HG02885 (cell line): ENCODE measurements around the gene OR10AD1.
A peak's percentile ranks its signal among the peaks of the same experiment; 100 is the strongest.
"Not testable (repeated sequence)": the region's sequence is repeated elsewhere in the genome, so short reads cannot be mapped to it uniquely, and the experiment has no call there.

Source experiments
- ATAC-seq: cut with Tn5 transposase; IDR thresholded peaks from one replicate; pipeline ENCODE4 v1.9.1; 2021; ENCODE audit warnings: mild to moderate bottlenecking; ENCODE audit not compliant: unreplicated experiment, poor library complexity

Gene OR10AD1, protein sequence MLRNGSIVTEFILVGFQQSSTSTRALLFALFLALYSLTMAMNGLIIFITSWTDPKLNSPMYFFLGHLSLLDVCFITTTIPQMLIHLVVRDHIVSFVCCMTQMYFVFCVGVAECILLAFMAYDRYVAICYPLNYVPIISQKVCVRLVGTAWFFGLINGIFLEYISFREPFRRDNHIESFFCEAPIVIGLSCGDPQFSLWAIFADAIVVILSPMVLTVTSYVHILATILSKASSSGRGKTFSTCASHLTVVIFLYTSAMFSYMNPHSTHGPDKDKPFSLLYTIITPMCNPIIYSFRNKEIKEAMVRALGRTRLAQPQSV

DNA sequence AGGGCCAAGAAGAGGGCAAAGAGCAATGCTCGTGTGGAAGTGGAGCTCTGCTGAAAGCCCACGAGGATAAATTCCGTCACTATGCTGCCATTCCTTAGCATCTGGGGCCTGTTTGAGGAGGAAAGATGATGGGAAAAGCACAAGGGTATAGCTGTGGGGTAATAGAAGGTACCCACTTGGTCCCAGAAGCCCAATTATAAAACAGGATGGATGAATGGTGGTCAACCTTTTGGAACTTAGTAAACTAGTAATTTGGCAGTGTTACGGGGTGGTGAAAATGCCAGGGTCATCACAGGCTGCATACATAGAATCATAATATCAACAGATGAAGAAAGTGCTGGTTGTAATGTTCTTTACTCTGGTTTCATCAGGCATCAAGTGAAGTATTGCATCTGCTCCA is at the start of gene OR10AD1:
OR10AD1 (minus strand) TSS at position 101 of the 400 bp plus-strand sequence; CDS start at position 101, 0 bp downstream.
- ATAC-seq: no peak

DNA sequence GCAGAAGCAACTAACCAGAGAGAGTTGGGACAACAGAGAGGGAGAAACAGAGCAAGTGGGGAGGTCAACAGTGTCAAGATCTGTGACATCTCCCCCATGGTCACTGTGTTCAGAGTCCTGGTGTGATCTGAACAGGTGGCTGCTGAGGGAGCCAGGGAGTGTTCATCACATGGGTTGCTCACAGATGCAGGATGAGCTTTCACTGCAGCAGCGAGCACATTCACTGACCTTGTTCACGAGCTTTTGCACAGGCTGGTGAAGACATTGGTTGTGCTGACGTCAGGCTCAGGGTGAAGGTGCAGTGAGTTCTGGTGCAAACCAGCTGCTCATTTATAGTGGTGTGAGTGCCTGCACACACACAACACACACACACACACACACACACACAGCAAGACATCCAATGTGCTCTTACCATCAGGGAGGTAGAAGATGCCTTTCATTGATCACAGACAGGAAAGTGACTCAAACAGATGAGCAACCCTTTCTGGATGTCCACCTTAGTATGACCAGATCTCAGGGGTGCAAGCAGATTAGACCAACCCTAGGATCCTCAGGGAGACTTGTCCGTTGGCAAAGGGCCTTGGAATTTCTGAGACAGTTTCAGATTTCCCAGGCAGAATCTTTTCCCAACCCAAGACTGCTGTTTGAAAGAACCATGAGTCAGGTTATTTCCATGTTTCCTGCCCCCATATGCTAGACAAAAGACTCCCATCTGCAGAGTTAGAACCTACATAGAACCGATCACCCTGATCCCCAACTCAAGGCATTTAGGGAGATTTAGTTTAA is 44.3 kb upstream of the OR10AD1 start:
- ATAC-seq: no peak

DNA sequence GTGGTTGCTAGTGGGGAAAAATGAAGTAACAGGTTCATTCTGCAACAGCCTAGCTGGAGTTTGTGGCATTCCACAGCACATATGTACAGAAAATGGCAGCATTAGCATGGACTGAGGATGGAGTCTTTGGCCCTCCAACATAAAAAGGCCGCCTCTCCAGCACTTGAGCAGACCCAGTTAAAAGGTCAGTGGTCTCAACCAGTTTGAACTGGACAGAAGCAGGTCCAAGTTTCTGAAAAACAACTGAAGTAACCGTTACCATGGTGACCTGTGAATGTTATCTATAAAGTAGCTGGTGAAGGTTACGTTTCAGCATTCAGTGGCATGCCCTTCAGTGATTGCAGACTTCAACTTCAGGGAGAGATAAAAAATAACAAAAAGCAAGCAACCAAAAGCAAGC is 34.1 kb upstream of the OR10AD1 start:
- ATAC-seq: no peak

DNA sequence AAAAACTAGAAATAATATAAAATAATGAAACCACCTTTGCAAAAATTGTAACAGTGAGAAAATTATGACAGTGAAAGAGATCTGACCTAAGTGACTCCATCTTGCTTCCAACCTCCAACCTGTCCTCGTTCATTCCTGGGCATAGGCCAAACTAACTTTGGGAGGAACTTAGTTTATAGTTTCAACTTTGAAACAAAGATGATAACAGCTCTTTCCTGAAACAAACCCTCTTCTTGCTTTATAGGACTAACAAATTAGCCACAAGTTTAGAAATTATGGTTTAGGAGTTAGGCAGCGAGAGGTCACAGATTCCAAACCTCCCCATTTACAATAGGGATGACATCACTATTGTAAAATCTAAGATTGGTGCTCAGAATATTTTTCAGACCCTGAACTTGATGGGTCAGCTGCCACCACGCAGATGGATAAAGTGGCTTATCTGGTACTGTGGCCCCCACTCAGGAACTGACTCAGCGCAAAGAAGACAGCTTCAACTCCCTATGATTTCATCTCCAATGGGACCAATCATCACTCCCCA is 32.8 kb upstream of the OR10AD1 start:
- no peak for ATAC-seq

DNA sequence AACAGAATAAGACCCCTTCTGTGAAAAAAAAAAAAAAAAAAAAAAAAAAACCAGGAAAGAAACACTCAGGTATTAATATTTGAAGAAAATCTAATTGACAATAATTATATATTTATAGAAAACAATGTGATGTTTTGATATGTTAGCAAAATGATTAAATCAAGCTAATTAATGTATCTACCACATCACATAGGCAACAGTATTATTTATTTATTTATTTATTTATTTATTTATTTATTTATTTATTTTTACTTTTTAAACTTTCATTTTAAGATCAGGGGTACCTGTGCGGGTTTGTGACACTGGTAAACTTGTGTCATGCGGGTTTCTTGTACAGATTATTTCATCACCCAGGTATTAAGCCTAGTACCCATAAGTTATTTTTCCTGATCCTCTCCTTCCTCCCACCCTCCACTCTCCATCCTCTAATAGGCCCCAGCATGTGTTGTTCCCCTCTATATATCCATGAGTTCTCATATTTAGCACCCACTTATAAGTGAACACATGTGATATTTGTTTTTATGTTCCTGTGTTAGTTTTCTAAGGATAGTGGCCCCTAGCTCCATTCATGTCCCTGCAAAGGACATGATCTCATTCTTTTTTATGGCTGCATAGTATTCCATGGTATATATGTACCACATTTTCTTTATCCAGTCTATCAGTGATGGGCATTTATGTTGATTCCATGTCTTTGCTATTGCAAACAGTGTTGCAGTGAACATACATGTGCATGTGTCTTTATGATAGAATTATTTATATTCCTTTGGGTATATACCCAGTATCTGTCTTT is 28.3 kb upstream of the OR10AD1 start:
- ATAC-seq: not testable (repeated sequence)

DNA sequence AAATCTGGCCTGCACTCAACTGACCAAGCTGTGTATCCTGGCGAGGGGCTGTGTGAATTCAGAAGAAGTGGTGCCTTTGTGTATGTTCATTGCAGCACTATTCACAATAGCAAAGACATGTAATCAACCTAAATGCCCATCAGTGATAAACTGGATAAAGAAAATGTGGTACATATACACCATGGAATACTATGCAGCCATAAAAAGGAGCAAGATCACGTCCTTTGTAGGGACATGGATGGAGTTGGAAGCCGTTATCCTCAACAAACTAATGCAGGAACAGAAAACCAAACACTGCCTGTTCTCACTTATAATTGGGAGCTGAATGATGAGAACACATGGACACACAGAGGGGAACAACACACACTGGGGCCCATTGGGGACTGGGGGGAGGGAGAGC is 21.4 kb upstream of the OR10AD1 start:
- not testable (repeated sequence) for ATAC-seq

DNA sequence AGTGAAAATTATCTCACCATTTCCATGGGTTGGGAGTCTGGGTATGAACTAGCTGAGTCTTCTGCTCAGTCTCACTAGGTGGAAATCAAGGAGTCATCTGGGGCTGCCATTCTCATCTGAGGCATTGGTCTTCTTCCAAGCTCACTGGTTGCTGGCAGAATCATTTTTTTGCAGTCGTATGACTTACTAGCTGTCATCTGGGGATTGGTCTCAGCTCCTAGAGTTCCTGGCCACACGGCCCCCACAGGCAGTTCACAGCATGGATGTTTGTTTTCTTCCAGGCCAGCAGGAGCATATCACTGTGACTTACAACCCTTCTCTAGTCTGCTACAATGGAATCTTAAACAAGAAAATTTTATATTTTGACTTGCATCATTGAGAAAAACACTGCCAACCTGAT is 18.6 kb upstream of the OR10AD1 start:
- no peak for ATAC-seq

DNA sequence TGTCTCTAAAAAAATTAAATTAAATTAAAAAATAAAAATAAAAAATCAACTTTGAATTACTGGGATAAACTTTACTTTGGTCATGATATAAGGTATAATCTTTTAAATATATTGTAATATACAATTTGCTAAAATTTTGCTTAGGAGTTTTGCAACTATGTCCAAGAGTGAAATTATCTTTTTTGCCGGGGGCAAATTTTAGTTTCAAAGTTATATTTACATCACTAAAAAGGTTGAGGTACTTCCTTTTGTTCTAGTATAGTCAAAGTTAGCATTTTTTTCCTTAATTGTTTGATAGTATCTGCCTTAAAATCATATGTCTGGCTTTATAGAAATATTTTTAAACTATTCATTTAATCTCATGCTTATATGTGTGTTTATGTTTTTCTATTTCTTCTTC is 17.6 kb upstream of the OR10AD1 start:
- ATAC-seq: no peak

DNA sequence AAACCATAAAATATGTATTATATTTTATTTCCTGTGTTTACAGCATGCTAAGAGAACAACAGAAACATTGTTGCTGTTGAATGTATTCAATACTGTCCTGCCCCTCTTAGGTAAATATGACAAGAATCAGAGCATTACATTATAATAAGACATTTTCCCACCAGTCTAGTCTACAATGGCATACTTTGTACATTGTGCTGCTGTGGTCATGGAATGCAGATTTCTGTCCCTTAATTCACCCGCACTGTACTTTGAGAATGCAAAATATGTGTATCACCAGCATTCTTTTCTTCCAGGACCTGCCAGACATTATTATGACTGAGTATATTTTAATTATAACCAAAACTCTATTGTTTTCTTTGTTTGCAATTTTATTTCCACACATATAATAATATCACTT is 16.5 kb upstream of the OR10AD1 start:
- ATAC-seq: no peak

DNA sequence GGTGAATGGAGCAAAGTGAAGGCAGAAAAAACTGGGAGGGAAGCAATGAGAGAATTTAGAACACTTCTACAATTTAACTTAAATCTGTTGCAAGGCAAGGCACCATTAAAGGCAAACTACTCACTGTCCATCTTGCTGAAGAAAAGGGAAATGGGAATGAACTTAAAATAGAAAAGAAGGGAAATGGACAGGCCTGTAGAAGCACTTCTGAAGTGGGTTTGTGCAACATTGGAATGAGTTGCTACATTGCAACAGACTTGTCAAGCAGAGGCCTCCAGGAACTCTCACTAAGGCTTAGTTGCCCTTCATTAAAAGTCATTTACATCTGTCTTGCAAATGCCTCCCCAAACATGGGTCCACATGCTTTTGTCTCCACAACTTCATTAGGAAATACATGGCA is 13.7 kb upstream of the OR10AD1 start:
- no peak for ATAC-seq

DNA sequence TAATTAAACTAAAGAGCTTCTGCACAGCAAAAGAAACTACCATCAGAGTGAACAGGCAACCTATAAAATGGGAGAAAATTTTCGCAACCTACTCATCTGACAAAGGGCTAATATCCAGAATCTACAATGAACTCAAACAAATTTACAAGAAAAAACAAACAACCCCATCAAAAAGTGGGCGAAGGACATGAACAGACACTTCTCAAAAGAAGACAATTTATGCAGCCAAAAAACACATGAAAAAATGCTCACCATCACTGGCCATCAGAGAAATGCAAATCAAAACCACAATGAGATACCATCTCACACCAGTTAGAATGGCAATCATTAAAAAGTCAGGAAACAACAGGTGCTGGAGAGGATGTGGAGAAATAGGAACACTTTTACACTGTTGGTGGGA is 6.4 kb upstream of the OR10AD1 start:
- not testable (repeated sequence) for ATAC-seq

DNA sequence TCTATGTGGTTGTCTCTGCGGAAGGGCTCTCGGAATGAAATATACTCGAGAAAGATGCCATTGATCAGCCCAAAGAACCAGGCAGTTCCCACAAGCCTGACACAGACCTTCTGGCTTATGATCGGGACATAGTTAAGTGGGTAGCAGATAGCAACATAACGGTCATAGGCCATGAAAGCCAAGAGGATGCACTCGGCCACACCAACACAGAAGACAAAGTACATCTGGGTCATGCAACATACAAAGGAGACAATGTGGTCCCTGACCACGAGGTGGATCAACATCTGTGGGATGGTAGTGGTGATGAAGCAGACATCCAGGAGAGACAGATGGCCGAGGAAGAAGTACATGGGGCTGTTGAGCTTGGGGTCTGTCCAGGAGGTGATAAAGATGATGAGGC is 326 bp downstream of the OR10AD1 start:
- ATAC-seq: no peak

DNA sequence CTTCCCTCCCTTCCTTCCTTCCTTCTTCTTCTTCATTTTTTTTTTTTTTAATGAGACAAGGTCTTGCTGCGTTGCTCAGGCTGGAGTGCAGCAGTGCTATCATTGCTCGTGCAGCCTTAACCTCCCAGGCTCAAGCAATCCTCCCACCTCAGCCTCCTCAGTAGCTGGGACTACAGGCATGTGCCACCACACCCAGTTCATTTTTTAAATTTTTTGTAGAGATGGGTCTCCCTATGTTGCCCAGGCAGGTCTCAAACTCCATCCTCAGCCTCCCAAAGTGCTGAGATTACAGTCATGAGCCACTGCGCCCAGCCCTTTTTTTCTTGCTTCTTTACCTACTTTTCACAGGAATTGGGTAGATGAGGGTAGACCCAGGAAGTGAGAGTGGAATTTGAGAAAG is 1.6 kb downstream of the OR10AD1 start:
- no peak for ATAC-seq

DNA sequence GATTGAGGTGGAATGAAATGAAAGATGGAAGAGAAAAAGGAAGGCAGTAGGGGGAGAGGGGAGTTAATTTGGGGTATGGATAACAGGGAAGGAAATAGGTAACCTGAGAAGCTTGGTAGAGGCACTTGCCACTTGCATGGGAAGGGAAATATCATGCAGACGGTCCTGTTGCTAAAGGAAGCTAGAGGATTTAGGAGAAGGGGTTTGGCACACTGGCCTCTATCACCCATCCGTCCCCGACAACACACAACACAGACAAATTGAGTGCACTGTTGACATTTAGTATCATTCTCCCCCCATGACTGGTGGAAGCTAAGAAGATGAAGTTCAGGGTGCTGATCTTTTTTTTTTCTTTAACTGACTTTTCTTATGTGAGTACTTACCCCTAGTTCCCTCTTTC is 2.0 kb downstream of the OR10AD1 start:
- no peak for ATAC-seq

DNA sequence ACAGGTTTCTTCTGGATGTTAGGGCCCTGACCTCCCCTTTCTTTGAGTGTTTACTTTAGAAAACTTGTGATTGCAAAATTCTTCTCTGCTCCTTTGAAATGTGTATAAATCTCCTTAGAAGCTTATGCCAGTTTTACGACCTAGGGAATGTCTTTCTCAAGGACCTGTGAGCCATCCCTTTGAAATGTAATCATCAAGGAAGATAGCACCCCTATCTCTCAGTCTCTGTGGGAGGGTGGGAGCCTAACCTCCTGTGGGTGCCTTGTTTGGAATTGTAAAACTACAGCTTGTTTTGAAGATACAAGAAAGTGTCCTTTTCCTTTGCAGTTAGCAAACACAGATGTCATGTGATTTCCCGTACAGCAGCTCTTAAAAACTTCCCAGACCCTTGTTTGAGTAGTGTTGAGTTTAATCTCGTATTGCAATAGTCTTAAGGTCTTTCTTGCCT is 3.3 kb downstream of the OR10AD1 start:
- ATAC-seq: no peak

DNA sequence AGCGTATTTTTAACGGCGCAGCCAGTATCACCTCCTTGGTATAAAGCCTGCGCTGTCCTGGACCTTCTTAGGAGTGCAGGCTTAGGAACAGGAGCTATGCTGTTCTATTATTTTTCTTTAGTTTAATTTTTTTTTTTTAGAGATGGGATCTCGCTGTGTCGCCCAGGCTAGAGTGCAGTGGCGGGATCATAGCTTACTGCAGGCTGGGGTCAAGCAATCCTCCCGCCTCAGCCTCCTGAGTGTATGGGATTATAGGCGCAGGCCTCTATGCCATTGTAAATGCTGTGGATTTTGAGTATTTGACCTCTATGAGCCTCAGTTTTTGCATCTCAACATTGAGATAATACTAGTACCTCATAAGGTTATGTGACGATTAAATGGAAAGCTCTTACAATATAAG is 4.1 kb downstream of the OR10AD1 start:
- no peak for ATAC-seq

DNA sequence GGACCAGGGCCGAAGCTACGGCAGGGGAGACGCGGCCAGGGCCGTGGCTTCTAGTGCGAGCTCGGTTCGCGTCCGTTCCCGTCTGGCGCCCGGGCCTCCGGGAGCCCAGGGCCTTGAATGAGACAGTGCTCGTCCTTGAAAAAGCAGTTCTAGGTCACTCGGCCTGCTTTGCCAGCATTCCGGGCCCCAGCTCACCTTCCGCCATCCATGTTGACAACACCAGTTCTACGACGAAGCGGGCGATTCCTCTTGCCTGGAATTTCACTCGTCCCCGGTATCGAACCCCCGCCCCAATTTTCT is 4.5 kb downstream of the OR10AD1 start:
- ATAC-seq: peak; percentile 19

DNA sequence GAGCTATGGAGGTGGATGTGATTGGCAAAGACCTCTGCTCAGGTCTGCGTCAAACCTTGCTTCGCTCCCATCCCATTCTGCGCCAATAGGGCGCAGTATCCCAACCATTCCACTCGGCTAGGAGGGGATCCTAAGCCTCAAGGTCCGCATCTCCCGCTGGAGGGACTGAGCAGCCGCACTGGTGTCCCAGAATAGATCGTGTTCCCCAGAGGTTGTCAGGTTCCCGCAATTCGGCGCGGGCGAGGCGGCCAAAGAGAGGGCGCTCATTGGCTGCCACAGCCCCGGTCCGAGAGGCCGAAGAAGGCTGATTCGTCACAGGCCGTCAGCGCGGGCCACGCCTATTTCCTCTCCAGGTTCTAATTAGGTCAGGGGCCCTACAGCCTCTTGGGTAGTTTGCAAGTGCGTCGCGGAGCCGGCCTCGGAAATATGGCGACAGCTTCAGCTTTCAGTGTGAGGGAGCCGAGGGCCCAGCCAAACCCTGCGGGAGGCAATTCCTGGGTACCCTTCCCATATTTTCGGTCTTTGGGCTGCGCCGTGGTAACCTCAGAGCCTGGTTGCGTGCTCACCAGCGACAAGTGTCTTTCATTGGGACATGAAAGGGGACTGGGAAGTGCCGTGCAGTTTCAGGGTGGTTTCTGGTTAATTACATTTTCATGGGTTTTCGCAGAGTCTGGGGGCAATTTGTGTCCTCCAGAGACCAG is 5.0 kb downstream of the OR10AD1 start:
- peak; percentile 100 for ATAC-seq

DNA sequence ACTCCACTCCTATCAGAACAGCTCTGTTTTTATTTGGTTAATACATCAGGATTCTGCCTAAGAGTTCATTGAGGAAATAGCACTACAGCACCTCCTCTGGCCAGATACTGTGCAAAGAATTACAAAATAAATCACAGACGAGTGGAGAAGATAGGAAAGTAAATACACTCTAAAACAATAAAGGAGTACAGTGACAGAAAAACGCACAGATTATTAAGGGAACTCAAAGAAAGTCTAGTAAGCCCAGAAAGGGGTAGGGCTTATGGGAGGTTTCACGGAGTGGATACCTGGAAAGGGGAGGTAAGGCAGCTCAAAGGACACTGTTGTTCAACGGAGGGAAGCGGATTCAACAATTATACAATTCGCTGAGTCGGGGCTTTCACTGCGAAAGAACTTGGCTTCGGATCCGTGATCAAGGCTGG is 5.5 kb downstream of the OR10AD1 start:
- ATAC-seq: peak; percentile 27

DNA sequence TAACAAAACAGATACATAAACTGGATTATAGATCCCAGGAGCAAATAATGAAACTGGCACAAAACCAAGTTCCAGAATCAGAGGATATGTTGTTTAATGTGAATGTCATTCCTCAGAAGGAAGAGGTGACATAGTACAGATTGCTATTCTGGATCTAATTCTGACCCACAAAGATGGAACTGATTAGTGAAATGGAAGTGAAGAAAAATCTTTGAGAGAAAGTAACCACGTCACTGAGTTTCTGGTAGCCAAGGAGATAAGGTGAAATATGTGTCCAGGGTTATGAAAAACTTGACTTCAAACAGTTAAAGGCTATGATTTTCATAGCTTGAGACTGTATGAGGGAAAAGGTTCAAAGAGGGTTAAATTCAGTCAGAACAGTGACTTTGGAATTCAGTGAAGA is 8.3 kb downstream of the OR10AD1 start:
- no peak for ATAC-seq
